CD14-positive monocyte (primary cell): ENCODE results near the gene SMC5. TPM values are rescaled to one million over a fixed set of nuclear protein-coding genes. Genes with fewer than 3 reads are reported as not detected.

Experiments
- DNase-seq, 3 donors: peaks; one replicate each; pipeline ENCODE4 v3.0.0-alpha.2; 2011 to 2022
- H2AFZ ChIP-seq: 2 replicates; pipeline ENCODE4 v1.6.0; 2012; ENCODE audit warnings: mild to moderate bottlenecking, low read depth, low read length, inconsistent platforms; ENCODE audit not compliant: insufficient read depth, poor library complexity, severe bottlenecking
- H3K27ac ChIP-seq, 2 donors: 1 replicate in 1 of 2; 2 replicates in 1 of 2; pipeline ENCODE4 v1.5.1; 2012 to 2013; ENCODE audit warnings: low read length in 2 of 2, control low read depth in 1 of 2, inconsistent platforms in 1 of 2, low read depth in 1 of 2, mild to moderate bottlenecking in 1 of 2
- H3K27me3 ChIP-seq, 2 donors: one replicate each; pipeline versions ENCODE4 v1.6.0 to v1.6.1; 2011 to 2013; ENCODE audit warnings: low read length in 2 of 2; ENCODE audit not compliant: control insufficient read depth in 2 of 2, insufficient read depth in 2 of 2
- H3K36me3 ChIP-seq, 2 donors: replicated peaks in 1 of 2; 1 replicate in 1 of 2; 2 replicates in 1 of 2; pipeline versions ENCODE4 v1.5.1 to v1.6.1; 2012 to 2013; ENCODE audit warnings: low read length in 2 of 2, control low read depth in 1 of 2, inconsistent platforms in 1 of 2, mild to moderate bottlenecking in 1 of 2; ENCODE audit not compliant: insufficient read depth in 2 of 2, control insufficient read depth in 1 of 2
- H3K4me1 ChIP-seq, 2 donors: 1 replicate in 1 of 2; 2 replicates in 1 of 2; pipeline versions ENCODE4 v1.5.1 to v1.6.1; 2012 to 2013; ENCODE audit warnings: low read length in 2 of 2, control low read depth in 1 of 2, inconsistent platforms in 1 of 2, mild to moderate bottlenecking in 1 of 2, moderate library complexity in 1 of 2; ENCODE audit not compliant: insufficient read depth in 2 of 2, control insufficient read depth in 1 of 2
- H3K4me2 ChIP-seq: replicated peaks from 2 replicates; pipeline ENCODE3; 2012; ENCODE audit warnings: low read length, moderate library complexity, mild to moderate bottlenecking; ENCODE audit not compliant: poor library complexity, severe bottlenecking; ENCODE audit errors: extremely low read depth
- H3K4me3 ChIP-seq, 3 experiments: fragments of 200-600 bp in 1 of 3; sonication (generic) in 1 of 3; replicated peaks in 1 of 3; 1 replicate in 2 of 3; 2 replicates in 1 of 3; pipeline ENCODE4 v1.5.1; 2011 to 2013; ENCODE audit warnings: low read length in 3 of 3, mild to moderate bottlenecking in 3 of 3, control low read depth in 2 of 3, low read depth in 2 of 3, inconsistent platforms in 1 of 3, moderate library complexity in 1 of 3
- H3K79me2 ChIP-seq: 2 replicates; pipeline ENCODE4 v1.6.0; 2012; ENCODE audit warnings: mild to moderate bottlenecking, control low read depth, inconsistent platforms, low read length, moderate library complexity; ENCODE audit not compliant: insufficient read depth
- H3K9ac ChIP-seq: 2 replicates; pipeline ENCODE4 v1.6.0; 2017; ENCODE audit warnings: low read length, mild to moderate bottlenecking; ENCODE audit not compliant: insufficient read depth, poor library complexity, severe bottlenecking
- H3K9me3 ChIP-seq, 2 donors: replicated peaks in 1 of 2; 1 replicate in 1 of 2; 2 replicates in 1 of 2; pipeline versions ENCODE4 v1.5.1 to v1.6.1; 2012 to 2013; ENCODE audit warnings: low read length in 2 of 2, control low read depth in 1 of 2; ENCODE audit not compliant: control insufficient read depth in 1 of 2, insufficient read depth in 1 of 2
- H4K20me1 ChIP-seq: 2 replicates; pipeline ENCODE4 v1.6.0; 2012; ENCODE audit warnings: mild to moderate bottlenecking, low read length, control low read depth, moderate library complexity; ENCODE audit not compliant: insufficient read depth
- H3K27ac Mint-ChIP-seq, 7 donors: one replicate each; pipeline ENCODE4 v1.8.0; 2020; ENCODE audit warnings: mild to moderate bottlenecking in 7 of 7, mixed read lengths in 7 of 7, moderate library complexity in 6 of 7, inconsistent platforms in 2 of 7
- H3K27me3 Mint-ChIP-seq, 3 donors: one replicate each; pipeline ENCODE4 v1.8.0; 2021 to 2022; ENCODE audit warnings: low read depth in 3 of 3, mild to moderate bottlenecking in 3 of 3, mixed read lengths in 3 of 3, moderate library complexity in 3 of 3, inconsistent platforms in 1 of 3
- H3K36me3 Mint-ChIP-seq, 2 donors: one replicate each; pipeline ENCODE4 v1.8.0; 2020; ENCODE audit warnings: mixed read lengths in 2 of 2, inconsistent platforms in 1 of 2, mild to moderate bottlenecking in 1 of 2
- H3K4me1 Mint-ChIP-seq: one replicate; pipeline ENCODE4 v1.8.0; 2020; ENCODE audit warnings: mild to moderate bottlenecking, mixed read lengths
- H3K4me3 Mint-ChIP-seq, 2 donors: one replicate each; pipeline ENCODE4 v1.8.0; 2020; ENCODE audit warnings: mild to moderate bottlenecking in 2 of 2, mixed read lengths in 2 of 2, moderate library complexity in 1 of 2
- H3K9me3 Mint-ChIP-seq, 7 donors: one replicate each; pipeline ENCODE4 v1.8.0; 2020 to 2022; ENCODE audit warnings: mixed read lengths in 7 of 7, mild to moderate bottlenecking in 6 of 7, moderate library complexity in 6 of 7, inconsistent platforms in 2 of 7
- CTCF ChIP-seq: fragments of 200-600 bp; IDR thresholded peaks from one replicate; pipeline ENCODE4 v1.8.0; 2022; ENCODE audit warnings: antibody characterized with exemption, mild to moderate bottlenecking
- WGBS: methylation state at CpG from one replicate; pipeline ENCODE4 v1.1.5; 2013; ENCODE audit warnings: missing lambda C conversion rate; ENCODE audit not compliant: insufficient coverage; 5-methylcytosine and 5-hydroxymethylcytosine counted together
- intact Hi-C, 2 donors: fragments of 100-400 bp; cut with micrococcal nuclease; formaldehyde crosslinking; loops; one replicate each; pipeline versions ENCODE4 v1.15.0 to v1.15.1; 2023
- polyA plus RNA-seq, 3 donors: library from polyadenylated mRNA; depleted of rRNA in 1 of 3; unstranded in 2 of 3; stranded (reverse) in 1 of 3; fragments of 300-500 nt in 2 of 3; fragments of >200 nt in 1 of 3; fragmentation: Illumina TruSeq in 2 of 3; gene quantifications; 1 replicate in 2 of 3; 2 replicates in 1 of 3; pipeline ENCODE4 v1.2.3, GENCODE V29; 2012 to 2021

The SMC5 gene
- polyA plus RNA-seq, 3 donors = 4.9 to 13.6 (median 5.1) TPM

- Histone ChIP-seq H3K9me3 (no peaks in the 10 kb centered on the region), H3K27ac (no peak overlapping the region), H3K9ac (no peak overlapping the region), H3K4me2 (no peak overlapping the region), H3K27me3 (no peaks in the 10 kb centered on the region), H3K4me1 (peaks cover 25 to 34% of the 10 kb centered on the region in 2 donors), H4K20me1 (peaks cover 48% of the 10 kb centered on the region), H3K4me3 (no peak overlapping the region), H3K79me2 (peaks cover 80% of the 10 kb centered on the region), H2AFZ (no peak overlapping the region), H3K36me3 (peaks cover 33 to 70% of the 10 kb centered on the region in 2 donors)
- WGBS = 100% methylated on average over 1 of the region's 2 CpGs
- H3K4me1 Mint-ChIP-seq = peaks cover 46% of the 10 kb centered on the region
- no peak for TF ChIP-seq CTCF
- no peak overlapping the region for H3K4me3 Mint-ChIP-seq
- intact Hi-C loops = no loop called here
- H3K27me3 Mint-ChIP-seq = peaks cover 0 to 2% (median 0%) of the 10 kb centered on the region in 3 donors
- peaks cover 0 to 3% (median 0%) of the 10 kb centered on the region in 7 donors for H3K9me3 Mint-ChIP-seq
- H3K36me3 Mint-ChIP-seq = peaks cover 47 to 56% of the 10 kb centered on the region in 2 donors
- DNase-seq = no peak
- H3K27ac Mint-ChIP-seq = no peak overlapping the region
Observed at GRCh38 chr9:70262366-70262765, 3.6 kb downstream of the SMC5 start.

- no peak for TF ChIP-seq CTCF
- H3K36me3 ChIP-seq = peaks cover 36 to 75% of the 10 kb centered on the region in 2 donors
- Mint-ChIP-seq H3K4me3 (no peak overlapping the region), H3K27me3 (peaks cover 0 to 2% (median 0%) of the 10 kb centered on the region in 3 donors), H3K4me1 (peaks cover 41% of the 10 kb centered on the region), H3K9me3 (peaks cover 0 to 3% (median 0%) of the 10 kb centered on the region in 7 donors), H3K36me3 (peaks cover 51 to 61% of the 10 kb centered on the region in 2 donors), H3K27ac (no peak overlapping the region)
- intact Hi-C loops = no loop called here
- peaks cover 50% of the 10 kb centered on the region for H4K20me1 ChIP-seq
- no peaks in the 10 kb centered on the region for H3K27me3 ChIP-seq
- 60% methylated on average over 2 of the region's 6 CpGs for WGBS
- no peak overlapping the region for H3K27ac ChIP-seq
- no peak overlapping the region for H2AFZ ChIP-seq
- H3K4me1 ChIP-seq = peaks cover 23 to 31% of the 10 kb centered on the region in 2 donors
- no peak overlapping the region for H3K9ac ChIP-seq
- no peak overlapping the region for H3K4me3 ChIP-seq
- no peak for DNase-seq
- H3K79me2 ChIP-seq = peaks cover 82% of the 10 kb centered on the region
- no peaks in the 10 kb centered on the region for H3K9me3 ChIP-seq
- H3K4me2 ChIP-seq = no peak overlapping the region
Observed at GRCh38 chr9:70262948-70263347, 4.2 kb downstream of the SMC5 start.
